Parathyroid adenoma (tissue), 2 donors: ENCODE results near the gene CTSE.
A peak's percentile ranks its signal among the peaks of the same experiment; 100 is the strongest.

Experiments
- H2AFZ ChIP-seq: fragments of 300-600 bp; sonication (generic); one replicate; pipeline ENCODE4 v1.7.0; 2017; ENCODE audit warnings: antibody characterized with exemption, mild to moderate bottlenecking
- H3K27ac ChIP-seq: fragments of 300-600 bp; sonication (generic); one replicate; pipeline ENCODE4 v1.7.0; 2017
- H3K27me3 ChIP-seq: fragments of 300-600 bp; sonication (generic); one replicate; pipeline ENCODE4 v1.7.0; 2017; ENCODE audit warnings: low read length; ENCODE audit not compliant: control insufficient read depth, insufficient read depth
- H3K36me3 ChIP-seq: fragments of 300-600 bp; sonication (generic); one replicate; pipeline ENCODE4 v1.7.0; 2017; ENCODE audit warnings: low read length; ENCODE audit not compliant: control insufficient read depth, insufficient read depth
- H3K4me1 ChIP-seq: fragments of 300-600 bp; sonication (generic); one replicate; pipeline ENCODE4 v1.7.0; 2017; ENCODE audit warnings: control low read depth
- H3K4me2 ChIP-seq: fragments of 300-600 bp; sonication (generic); one replicate; pipeline ENCODE4 v1.7.0; 2017; ENCODE audit warnings: low read length
- H3K4me3 ChIP-seq: fragments of 300-600 bp; sonication (generic); one replicate; pipeline ENCODE4 v1.7.0; 2017; ENCODE audit warnings: low read depth, low read length
- H3K79me2 ChIP-seq: fragments of 300-600 bp; sonication (generic); one replicate; pipeline ENCODE4 v1.7.0; 2017; ENCODE audit warnings: control low read depth
- H3K9ac ChIP-seq: fragments of 300-600 bp; sonication (generic); one replicate; pipeline ENCODE4 v1.7.0; 2017; ENCODE audit warnings: mild to moderate bottlenecking
- H3K9me3 ChIP-seq: fragments of 300-600 bp; sonication (generic); one replicate; pipeline ENCODE4 v1.7.0; 2017; ENCODE audit warnings: low read length; ENCODE audit not compliant: control insufficient read depth
- CTCF ChIP-seq: fragments of 300-600 bp; sonication (generic); IDR thresholded peaks from one replicate; pipeline ENCODE4 v1.7.0; 2017; ENCODE audit warnings: antibody characterized with exemption, mild to moderate bottlenecking
- donor health status: primary hyperparathyroidism.

The CTSE gene

DNA sequence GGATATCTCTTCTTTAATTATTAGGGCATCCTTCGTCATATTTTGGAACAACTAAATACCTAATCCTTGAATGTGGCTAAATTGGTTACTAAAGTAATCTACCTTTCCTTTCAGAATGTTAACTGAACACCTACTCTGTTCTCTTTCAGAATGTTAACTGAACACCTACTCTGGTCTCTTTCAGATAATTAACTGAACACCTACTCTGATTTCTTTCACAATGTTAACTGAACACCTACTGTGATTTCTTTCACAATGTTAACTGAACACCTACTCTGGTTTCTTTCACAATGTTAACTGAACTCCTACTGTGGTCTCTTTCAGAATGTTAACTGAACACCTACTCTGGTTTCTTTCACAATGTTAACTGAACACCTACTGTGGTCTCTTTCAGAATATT is 42.4 kb downstream of the CTSE start:
- H3K27me3 ChIP-seq, result no peaks in the 10 kb centered on the region
- no peak overlapping the region for H3K4me2 ChIP-seq
- H3K9ac ChIP-seq, result no peak overlapping the region
- H3K9me3 ChIP-seq, result no peaks in the 10 kb centered on the region
- no peak for TF ChIP-seq CTCF
- H2AFZ ChIP-seq, result no peak overlapping the region
- no peak overlapping the region for H3K27ac ChIP-seq
- H3K4me3 ChIP-seq, result no peak overlapping the region
- no peaks in the 10 kb centered on the region for H3K36me3 ChIP-seq
- peaks cover 12% of the 10 kb centered on the region for H3K4me1 ChIP-seq
- no peaks in the 10 kb centered on the region for H3K79me2 ChIP-seq

- Histone ChIP-seq H3K4me3 (no peak overlapping the region), H3K27ac (no peak overlapping the region), H3K4me1 (peaks cover 12% of the 10 kb centered on the region), H3K9ac (no peak overlapping the region), H3K9me3 (no peaks in the 10 kb centered on the region), H3K27me3 (no peaks in the 10 kb centered on the region), H2AFZ (no peak overlapping the region), H3K4me2 (no peak overlapping the region), H3K36me3 (no peaks in the 10 kb centered on the region), H3K79me2 (no peaks in the 10 kb centered on the region)
- TF ChIP-seq CTCF, result no peak
Observed at GRCh38 chr1:205980237-205980870, 43.3 kb downstream of the CTSE start.

DNA sequence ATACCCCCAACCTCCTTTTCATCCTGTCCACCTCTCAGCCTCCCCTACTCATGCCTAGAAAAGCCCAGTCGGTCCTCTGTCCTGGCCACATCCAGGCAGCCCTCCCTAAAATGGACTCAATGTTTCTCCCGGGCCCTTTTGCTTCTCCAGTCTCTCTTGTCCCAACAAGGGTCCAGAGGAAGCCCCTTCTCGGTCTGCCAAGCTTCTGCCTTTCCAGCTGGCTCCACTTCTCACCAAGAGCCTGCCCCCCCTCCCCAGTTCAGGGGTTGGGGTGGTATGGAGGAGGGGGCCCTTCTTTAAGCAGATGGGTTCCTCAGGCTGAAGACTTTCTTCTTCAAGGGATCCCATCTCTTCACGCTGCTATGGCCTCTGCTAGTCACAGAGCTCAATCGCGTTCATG is 44.4 kb downstream of the CTSE start:
- Histone ChIP-seq H3K79me2 (no peaks in the 10 kb centered on the region), H3K4me1 (peaks cover 10% of the 10 kb centered on the region), H3K4me3 (no peak overlapping the region)

GRCh38 chr1:205978676-205979075 is 45.0 kb downstream of the CTSE start:
- Histone ChIP-seq H3K36me3 (no peaks in the 10 kb centered on the region), H3K4me1 (peaks cover 10% of the 10 kb centered on the region), H3K4me3 (no peak overlapping the region), H3K9ac (no peak overlapping the region), H3K4me2 (no peak overlapping the region), H3K27ac (no peak overlapping the region), H2AFZ (no peak overlapping the region), H3K79me2 (no peaks in the 10 kb centered on the region), H3K27me3 (no peaks in the 10 kb centered on the region), H3K9me3 (no peaks in the 10 kb centered on the region)
- no peak for TF ChIP-seq CTCF

More for the DNA sequence above, 44.4 kb downstream of the CTSE start:
- H3K9ac ChIP-seq, result no peak overlapping the region
- no peak overlapping the region for H3K4me2 ChIP-seq
- TF ChIP-seq CTCF, result no peak
- H2AFZ ChIP-seq, result no peak overlapping the region
- H3K27me3 ChIP-seq, result no peaks in the 10 kb centered on the region
- H3K27ac ChIP-seq, result no peak overlapping the region
- H3K9me3 ChIP-seq, result no peaks in the 10 kb centered on the region
- no peaks in the 10 kb centered on the region for H3K36me3 ChIP-seq

GRCh38 chr1:205977402-205978014 is 46.2 kb downstream of the CTSE start:
- Histone ChIP-seq H3K4me1 (peaks cover 3% of the 10 kb centered on the region), H3K9ac (no peak overlapping the region), H3K4me3 (no peak overlapping the region), H3K27ac (no peak overlapping the region), H3K4me2 (no peak overlapping the region), H3K79me2 (no peaks in the 10 kb centered on the region), H3K27me3 (no peaks in the 10 kb centered on the region), H2AFZ (no peak overlapping the region), H3K9me3 (no peaks in the 10 kb centered on the region), H3K36me3 (no peaks in the 10 kb centered on the region)
- TF ChIP-seq CTCF, result peak; percentile 89
